ENCODE results near the gene GNAZ.
"Not testable (repeated sequence)": the region's sequence is repeated elsewhere in the genome, so short reads cannot be mapped to it uniquely, and the experiment has no call there.

Gene GNAZ

DNA sequence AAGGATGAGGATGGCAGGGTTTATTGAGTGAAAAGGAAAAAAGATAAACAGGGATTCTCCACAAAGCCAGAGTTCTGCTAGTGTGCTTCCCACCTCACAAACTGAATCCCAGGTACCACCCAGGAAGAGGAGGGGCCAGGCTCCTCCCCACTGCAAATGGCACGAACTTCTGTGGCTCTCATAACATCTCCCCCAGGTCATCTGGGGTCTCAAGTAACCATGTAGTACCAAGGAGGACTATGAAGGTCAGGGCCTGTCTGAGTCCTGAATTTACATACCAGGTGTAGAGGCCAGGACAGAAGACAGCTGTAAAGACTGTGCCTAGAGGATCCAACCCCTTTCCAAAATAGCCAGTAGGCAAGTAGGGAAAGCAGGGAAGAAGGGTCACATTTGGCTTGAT is 25.7 kb upstream of the GNAZ start:
- no peak for DNase-seq (ENCODE audit: low read depth in 2 of 2)

GRCh38 chr22:23045461-23045860 is 24.9 kb upstream of the GNAZ start:
- no peak for DNase-seq (ENCODE audit: low read depth in 2 of 2)

DNA sequence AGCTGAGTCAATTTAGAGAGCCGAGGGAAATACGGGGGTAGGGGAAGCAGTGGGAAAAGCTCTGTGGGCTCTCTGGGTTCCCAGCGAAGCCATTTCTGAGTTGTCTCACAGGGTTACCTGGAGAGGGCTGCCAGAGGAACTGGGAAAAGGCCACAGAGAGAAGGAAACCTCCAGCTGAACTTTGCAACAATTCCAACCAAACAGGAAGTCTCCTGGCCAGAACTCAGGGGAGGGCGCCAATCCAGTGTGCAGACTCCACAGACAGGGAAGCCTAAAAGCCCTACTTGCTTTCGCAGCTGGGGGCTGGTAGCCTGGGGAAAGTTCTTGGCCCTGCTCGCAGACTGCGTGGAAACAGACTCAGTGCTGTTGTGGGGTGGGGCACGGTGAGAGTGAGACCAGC is 23.1 kb upstream of the GNAZ start:
- no peak for DNase-seq (ENCODE audit: low read depth in 2 of 2)

DNA sequence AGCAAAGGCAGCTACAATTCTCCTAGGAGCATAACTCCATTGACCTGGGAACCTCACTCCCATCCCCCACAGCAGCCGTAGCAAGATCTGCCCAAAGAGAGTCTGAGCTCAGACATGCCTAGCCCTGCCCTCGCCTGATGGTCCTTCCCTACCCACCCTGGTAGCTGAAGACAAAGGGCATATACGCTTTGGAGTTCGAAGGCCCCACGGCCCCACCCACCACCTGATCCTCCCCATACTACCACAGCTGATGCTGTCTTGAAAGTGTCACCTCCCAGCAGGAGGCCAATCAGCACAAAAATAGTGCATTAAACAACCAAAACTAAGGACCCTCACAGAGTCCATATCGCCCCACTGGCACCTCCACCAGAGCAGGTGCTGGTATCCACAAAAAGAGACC is 22.6 kb upstream of the GNAZ start:
- no peak for DNase-seq (ENCODE audit: low read depth in 2 of 2)

- not testable (repeated sequence) for DNase-seq (ENCODE audit: low read depth in 2 of 2)
Measured at GRCh38 chr22:23050546-23050945, 19.8 kb upstream of the GNAZ start.

GRCh38 chr22:23053051-23053707 is 17.1 kb upstream of the GNAZ start:
- no peak for DNase-seq (ENCODE audit: low read depth in 2 of 2)

DNA sequence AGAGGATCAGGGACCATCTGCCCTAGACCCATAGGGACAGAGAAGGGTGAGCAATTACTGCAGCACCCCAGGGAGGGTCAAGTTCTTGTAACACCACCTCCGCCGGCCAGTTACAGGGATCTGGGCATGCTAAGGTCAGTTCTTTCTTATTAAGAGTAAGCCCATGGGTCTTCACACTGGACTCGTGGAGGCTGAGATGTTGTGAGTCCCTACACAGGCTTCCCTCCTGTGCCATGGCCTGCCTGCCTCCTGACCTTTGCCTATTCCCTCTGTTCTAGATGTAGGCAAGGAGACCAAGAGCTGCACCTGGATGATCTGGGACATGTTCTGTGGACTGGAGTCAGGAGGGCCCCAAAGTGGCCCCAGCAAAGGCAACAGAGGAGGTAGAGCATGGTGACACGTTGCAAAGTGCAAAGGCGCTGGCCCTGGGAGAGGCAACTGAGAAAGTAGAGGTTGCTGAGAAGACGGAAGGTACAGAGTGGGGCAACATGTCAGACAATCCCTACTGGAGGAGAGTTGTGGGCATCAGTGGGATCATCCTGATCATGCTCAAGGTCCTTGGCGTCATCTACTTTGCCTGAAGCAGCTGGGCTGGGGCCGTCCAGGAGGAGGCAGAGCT is 16.3 kb upstream of the GNAZ start:
- DNase-seq (ENCODE audit: low read depth in 2 of 2) = no peak

GRCh38 chr22:23054531-23055257 is 15.6 kb upstream of the GNAZ start:
- DNase-seq (ENCODE audit: low read depth in 2 of 2) = no peak

- DNase-seq (ENCODE audit: low read depth in 2 of 2) = no peak
Measured at GRCh38 chr22:23055449-23056179, 14.7 kb upstream of the GNAZ start.

DNA sequence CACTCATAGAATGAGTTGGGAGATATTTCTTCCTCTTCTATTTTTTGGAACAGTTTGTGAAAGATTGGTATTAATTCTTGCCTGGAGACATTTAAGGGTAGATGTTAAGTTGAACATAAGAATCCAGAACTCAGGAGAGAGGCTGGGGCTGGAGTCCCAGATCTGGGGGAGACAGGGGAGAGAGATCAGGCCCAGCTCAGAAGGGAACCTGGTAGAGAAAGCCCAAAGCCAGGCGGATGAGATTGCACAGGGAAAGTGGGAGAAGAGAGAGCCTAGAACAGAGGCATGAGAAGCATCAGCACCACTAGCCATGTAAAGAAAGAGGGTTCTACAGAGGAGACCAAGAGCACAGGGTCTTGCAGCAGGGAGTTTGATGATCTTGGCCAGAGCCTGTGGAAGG is 13.0 kb upstream of the GNAZ start:
- DNase-seq (ENCODE audit: low read depth in 2 of 2) = no peak

DNA sequence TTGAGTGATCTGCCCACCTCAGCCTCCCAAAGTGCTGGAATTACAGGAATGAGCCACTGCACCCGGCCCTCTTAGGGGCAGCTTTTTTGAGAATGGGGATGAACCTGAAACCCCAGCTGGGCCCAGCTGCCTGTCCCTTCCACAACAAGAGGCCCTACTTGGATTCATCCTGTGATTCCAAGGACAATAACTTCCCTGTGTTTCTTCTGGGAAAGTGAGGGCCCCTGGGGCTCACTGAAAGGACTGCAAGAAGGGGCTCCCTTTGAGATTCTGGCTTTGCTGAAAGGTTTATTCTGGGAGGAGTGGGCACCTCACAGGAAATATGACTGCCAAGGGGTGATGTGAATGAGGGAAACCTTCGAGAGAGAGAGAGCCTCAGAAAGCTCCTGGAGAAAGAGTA is 12.3 kb upstream of the GNAZ start:
- DNase-seq (ENCODE audit: low read depth in 2 of 2) = no peak

- DNase-seq (ENCODE audit: low read depth in 2 of 2) = no peak
Measured at GRCh38 chr22:23058481-23059283, 11.6 kb upstream of the GNAZ start.

DNA sequence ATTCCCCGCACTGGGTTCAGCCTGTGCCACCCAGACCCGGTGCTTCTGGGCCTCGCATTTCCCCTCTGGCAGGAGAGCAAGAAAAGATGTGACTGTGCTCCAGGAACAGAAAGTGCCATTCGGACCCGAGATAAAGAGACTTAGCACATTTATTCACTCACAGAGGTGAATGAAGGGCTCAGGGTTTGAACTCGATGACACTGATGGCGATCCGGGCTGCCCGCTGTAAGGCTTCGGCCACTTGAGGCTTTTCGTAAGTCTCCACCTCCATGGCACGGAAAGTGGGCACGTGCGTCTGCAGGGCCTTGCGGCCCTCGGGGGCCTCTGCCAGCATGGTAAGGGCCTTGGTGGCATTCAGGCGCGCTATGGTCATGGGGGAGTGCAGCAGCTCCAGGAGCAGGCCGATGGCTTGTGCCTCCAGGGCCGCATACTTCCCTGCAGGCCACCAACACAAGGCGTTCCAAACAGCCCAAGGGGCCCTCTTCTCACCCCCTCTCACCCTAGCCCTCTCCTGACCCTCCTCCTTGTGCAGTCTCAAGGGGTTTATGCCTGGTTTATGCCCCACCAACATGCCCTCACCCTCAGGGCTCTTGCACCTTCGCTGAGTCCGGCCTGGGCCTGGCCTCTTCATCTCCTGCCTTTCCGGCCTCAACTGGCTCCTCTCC is 10.9 kb upstream of the GNAZ start:
- DNase-seq (ENCODE audit: low read depth in 2 of 2) = no peak

- DNase-seq (ENCODE audit: low read depth in 2 of 2) = no peak
Measured at GRCh38 chr22:23060612-23061400, 9.5 kb upstream of the GNAZ start.

DNA sequence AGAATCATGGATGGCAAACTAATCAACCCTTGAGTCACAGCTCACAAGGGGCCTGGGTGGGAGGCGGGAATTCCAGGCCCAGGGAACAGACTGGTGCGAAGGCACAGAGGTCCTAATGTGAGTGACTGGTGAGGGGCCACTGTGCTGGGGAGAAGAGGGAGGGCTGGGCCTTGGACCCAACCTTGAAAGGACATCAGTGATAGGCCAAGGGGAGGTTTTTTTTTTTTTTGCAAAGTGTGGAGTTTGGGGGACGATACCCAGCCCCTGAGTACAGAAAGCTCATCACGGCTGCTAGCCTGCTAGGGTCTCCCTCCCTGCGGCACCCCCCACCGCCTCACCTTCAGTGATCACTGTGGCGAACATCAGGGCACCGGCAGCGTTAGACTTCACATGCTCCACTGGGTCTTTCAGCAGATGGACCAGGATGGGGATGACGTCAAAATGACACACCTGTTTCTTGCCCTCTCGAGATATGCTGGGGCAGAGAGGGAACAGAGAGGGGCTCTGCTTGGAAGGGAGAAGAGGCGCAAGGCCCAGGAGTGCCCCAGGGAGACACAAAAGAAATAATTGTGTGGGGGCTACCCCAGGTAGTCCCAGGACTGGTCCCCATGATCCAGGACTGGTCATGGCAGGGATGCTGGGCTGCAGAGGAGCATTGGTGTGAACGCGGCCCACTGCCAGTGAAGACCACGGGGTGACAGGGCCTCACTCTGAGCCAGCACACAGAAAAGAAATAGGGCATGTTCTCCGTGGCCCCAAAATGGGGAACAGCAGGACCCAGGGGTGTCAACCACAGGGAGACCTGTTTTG is 8.6 kb upstream of the GNAZ start:
- no peak for DNase-seq (ENCODE audit: low read depth in 2 of 2)

DNA sequence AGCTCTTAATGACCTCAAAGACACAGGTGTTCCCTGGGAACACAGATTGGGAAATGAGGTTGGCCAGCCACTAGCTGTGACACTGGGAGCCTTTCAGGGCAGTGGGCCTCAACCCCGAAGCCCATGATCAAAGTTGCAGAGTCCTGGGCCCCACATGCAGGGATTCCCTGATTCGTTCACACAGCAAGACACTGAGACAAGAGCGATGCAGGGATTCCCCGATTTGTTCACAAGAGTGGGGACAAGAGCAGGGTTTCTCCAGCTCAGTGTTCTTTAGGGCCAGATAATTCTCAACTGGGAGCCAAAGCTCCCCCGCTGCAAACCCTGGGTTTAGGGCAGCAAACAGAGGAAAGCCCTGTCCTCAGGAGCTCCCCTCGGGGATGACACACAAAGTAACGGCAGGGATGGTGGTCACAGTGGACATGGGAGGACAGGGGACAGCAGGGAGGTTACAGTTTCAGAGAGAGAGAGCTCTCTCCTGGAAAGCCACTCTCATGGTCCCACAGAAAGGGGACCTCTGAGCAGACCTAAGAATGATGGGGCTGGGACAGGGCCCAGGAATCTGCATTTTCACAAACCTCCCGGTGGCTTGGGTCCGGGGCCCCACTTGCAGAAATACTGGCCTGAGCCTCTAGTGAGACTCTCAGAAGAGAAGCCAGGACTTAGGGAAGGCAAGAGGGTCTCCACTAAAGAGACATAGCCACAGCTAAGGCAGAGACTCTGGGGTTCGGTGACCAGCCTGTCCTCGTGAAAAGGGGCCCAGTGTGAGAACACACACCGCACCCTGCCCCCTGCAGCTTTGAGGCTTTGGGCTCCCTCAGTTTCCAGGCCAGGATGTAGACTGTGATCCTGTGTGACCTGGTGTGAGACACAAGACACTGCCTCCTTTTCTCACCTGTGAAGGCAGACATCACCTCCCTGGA is 7.4 kb upstream of the GNAZ start:
- no peak for DNase-seq (ENCODE audit: low read depth in 2 of 2)

DNA sequence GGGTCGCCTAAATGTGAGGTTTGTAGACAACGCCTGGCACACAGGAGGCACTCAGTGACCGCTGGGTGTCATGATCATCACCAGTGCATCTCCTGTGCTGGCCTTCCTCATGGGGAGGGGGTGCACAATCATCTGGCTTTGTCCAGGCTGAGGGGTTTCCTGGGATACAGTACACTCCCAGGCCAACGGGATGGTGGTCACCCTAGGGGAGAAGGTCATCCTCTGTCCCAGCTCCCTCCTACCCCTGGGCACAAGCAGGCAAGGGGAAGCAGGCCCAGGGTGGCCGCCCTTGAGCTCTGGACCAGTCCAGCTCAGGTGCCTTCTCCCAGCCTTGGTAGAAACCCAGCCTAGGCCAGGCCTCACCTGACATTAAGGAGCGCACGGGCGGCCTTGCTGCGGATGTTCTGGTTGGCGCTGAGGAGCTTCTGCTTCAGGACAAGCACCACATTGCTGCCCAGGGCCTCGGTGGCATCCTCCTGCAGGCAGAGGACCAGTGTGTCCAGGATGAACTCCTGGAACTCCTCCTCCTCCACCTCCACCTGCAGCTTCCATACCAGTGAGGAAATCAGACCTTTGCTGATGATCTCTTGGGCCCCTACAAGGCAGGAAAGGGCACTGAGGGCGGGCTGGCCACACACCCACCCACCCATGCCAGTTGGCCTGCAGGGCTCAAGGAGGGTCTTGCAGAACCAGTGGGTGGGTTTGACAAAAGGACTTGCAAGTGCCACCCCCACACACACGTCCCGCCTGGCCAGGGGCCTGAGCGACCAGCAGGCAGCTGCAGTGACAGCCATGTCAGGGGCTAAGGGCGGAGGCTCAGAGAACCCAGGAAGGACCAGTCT is 6.6 kb upstream of the GNAZ start:
- DNase-seq (ENCODE audit: low read depth in 2 of 2) = no peak
